GM19240 (cell line): ENCODE data around the gene ZNF441.
"Not testable (repeated sequence)": the region's sequence is repeated elsewhere in the genome, so short reads cannot be mapped to it uniquely, and the experiment has no call there.

Source experiments
- DNase-seq: peaks from one replicate; pipeline ENCODE4 v3.0.0; 2011; ENCODE audit warnings: low spot score; ENCODE audit not compliant: insufficient read length

Gene ZNF441

DNA sequence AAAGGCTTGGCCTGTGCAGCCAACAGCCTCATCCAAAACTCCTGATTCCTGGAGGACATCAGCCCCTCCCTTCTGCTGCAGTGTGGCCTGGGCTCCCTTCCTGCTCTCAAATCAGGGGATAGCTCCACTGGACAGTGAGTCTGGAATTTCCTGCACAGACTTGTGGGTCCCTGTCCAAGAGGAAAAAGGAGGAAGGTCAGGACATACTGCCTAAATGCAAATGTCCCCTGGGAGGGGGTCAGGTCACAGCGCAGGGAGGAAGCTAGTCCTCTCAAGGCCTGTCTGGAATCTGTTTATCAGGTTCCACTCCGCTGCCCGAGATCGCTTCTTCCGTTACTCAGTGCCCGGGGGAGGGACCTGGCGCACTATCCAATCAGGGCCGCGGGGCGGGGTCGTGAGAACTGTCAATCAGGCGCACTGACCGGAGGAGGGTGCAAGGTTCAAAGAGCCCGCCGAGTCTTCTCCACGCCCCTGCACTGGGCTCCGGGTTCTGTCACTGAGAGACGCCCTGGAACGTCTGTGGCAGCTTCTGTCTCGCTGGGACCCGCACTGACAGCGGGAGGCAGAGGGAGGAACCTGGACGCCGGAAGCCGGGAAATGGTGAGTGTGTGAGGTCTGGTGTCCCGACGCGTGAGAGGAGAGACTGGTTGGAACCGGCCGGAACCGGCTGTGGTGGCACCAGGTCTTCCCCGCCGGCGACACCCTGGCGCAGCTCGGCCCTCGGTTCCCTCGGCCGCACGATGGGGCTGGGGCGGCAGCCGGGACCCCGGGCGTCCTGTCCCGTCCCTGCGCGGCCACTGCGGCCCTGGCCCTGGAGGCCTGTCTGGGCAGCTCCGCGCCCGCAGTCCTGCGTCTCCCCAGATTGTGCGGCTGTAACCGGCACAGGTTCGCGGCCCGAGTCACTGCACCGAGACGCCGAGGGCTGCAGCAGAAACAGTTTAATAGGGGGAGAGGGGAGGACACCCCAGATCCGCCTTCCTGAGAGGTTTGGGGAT, at the start of gene ZNF441:
Gene ZNF441 (plus strand): TSS at position 404 of the 995 bp plus-strand sequence. CDS start 194 bp downstream, at position 598.
- DNase-seq: peak; percentile 72

DNA sequence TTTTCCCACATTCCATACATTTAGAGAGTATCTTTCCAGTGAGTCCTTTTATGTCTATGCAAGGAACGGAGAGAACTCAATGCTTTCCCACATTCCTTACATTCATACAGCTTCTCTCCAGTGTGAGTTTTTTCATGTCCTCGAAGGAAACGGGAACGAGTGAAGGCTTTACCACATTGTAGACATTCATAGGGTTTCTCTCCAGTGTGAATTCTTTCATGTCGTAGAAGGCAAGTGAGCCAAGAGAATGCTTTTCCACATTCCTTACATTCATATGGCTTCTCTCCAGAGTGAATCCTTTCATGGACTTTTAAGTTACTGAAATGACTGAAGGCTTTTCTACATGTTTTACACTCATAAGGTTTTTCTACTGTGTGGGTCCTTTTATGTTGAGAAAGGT, 45.1 kb upstream of the ZNF441 start:
- no peak for DNase-seq

DNA sequence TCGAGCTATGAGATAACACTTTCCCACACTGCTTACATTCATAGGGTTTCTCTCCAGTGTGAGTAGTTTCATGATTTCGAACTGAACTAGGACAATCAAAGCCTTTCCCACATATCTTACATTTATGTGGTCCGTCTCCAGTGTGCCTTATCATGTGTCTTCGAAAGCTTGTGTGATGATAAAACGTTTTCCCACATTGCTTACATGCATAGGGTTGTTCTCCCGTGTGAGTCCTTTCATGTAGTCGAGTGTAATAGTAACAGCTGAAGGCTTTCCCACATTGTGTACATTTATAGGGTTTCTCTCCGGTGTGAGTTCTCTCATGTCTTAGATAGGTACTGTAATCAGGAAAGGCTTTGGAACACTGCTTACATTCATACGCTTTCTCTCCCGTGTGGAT, 44.4 kb upstream of the ZNF441 start:
- DNase-seq: no peak

DNA sequence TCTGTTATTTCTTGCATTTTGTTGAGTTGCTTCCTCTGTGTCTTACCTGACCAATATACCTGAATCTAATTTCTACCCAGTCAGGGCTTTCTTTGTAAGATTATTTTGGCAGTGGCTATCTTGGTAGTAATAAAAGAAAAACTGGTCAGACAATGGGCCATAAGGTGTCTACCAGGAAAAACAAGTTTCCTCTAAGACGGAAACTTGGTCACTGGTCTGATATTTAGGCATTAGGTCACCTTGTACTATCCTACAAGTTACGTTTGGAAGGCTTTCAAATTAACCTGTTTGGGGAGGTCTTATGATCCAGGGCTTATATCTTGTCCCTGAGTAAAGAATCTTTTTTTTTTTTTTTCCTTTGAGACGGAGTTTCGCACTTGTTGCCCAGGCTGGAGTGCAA, 37.2 kb upstream of the ZNF441 start:
- no peak for DNase-seq

DNA sequence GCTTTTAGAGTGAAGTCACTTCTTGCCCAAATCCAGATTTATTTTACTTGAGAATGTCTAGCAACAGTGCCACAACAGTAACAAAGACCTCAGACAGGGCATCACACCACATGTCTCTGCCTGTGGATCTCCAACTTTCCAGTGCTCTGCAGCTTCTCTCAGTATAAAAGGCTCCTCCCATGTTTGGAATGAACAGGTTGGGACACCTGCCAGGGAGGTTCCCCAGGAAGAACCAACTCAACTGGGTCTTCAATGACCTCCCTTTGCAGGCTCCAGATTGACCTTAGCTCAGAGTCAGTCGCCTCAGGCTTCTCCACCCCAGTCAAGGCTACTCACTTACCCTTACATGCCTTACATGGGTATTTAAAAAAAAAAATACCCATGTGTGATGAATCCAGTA, 31.4 kb upstream of the ZNF441 start:
- DNase-seq: no peak

DNA sequence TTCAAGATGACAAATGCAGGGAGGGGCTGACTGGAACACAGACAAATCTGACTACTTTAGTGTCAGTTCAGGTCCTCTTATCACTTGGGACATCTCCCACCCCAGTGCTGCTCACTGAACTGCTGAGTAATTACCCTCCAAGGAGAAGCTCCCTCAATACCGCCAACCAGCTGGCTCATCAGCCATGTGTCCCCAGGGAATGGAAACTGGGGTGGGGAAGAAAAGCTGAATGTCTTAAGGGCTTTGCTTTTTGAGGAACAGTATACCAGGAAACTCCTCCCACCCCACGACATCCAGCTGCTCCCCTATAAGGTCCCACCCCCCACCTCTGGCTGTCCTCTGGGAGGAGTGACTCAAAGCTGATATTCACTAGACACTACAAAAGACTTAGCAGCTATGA, 30.1 kb upstream of the ZNF441 start:
- DNase-seq: no peak

DNA sequence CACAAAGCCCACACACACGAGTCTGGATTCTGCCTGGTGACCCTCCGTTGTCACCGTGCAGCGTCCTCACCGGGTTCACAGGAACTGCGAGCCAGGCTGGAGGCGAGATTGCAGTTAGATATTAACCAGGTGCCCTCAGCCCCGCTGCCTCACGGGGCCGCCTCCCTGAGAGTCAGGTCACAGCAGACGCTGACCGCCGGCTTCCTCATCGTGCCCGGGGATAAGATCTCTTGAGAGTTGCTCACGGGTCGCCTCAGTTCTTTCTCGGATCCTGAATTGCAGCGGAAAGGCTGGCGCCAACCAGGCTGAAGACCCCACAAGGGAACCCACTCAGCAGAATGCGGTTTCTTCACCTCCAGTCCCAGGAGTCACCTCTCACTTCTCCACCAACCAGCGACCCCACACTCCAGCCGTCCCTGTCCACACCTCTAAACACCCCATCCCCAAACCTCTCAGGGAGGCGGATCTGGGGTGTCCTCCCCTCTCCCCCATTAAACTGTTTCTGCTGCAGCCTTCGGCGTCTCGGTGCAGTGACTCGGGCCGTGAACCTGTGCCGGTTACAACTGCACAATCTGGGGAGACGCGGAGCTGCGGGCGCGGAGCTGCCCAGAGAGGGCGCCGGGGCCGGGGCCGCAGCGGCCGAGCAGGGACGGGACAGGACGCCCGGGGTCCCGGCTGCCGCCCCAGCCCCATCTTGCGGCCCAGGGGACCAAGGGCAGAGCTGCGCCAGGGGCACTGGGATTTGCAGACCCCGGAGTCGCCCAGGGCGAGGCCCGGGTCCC, 28.6 kb upstream of the ZNF441 start:
- DNase-seq: no peak

DNA sequence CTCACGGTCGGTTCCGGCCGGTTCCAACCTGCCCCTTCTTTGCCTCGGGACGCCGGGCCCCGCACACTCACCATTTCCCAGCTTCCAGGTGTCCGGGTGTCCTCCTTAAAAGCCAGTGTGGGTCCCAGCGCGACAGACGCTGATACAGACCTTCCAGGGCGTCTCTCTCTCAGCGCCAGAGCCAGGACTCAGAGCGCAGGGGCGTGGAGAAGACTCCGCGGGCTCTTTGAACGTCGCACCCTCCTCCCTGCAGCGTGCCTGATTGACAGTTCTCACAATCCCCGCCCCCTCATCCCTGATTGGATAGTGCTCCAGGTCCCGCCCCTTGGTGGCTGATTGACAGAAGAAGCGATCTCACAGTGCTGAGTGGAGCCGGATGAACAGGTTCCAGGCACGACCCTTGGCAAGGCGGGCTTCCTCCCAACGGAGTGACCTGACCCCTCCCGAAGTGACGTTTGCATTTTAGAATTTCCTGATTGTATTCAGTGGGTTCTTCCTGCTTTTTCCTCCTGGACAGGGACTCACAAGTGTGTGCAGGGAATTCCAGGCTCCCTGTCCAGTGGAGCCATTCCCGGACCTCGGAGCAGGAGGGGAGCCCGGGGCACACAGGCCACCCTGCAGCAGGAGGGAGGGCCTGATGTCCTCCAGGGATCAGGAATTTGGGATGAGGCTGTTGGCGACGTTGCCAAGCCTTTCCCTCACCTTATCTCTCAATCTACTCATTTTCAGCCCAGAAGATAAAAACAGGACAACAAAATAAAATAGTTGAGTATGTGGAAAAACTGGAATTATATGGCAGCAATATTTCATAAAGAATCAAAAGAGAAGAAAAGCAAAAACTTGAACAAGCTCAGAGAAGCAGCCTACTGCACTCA, 27.8 kb upstream of the ZNF441 start, which contains the start of gene ZNF823:
Gene ZNF823 (minus strand): TSS at position 201 of the 875 bp plus-strand sequence. CDS start 127 bp downstream, at position 74.
- peak; percentile 79 for DNase-seq

DNA sequence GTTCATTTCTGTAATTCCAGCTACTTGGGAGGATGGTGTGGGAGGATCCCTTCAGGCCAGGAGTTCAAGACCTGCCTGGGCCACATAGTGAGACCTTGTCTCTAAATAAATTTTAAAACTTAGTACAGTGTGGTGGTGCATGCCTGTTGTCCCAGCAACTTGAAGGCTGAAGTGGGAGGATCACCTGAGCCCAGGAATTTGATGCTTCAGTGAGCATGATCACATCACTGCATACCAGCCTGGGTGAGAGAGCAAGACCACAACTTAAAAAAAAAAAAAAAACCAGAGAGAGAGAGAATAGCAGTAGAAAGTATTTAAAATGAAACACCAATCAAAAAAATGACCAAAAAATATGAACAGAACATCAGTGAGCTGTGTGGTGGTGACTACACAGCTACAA, 20.9 kb upstream of the ZNF441 start:
- DNase-seq: no peak

DNA sequence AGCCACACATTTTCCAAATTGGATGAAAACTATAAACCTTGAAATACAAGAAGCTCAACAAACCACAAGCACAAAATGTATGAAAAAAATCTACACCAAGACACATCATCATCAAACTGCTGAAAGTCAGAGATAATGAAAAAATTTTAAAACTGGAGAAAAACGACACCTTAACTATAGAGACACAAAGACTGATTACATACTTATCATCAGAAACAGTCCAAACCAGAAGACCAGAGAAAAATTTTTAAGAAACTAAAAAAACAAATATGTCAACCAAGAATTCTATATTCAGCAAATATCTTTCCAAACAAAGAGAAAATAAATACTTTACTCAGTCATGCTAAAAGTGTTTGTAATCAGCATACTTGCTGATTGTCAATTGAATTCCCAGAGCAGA, 19.5 kb upstream of the ZNF441 start:
- DNase-seq: no peak

DNA sequence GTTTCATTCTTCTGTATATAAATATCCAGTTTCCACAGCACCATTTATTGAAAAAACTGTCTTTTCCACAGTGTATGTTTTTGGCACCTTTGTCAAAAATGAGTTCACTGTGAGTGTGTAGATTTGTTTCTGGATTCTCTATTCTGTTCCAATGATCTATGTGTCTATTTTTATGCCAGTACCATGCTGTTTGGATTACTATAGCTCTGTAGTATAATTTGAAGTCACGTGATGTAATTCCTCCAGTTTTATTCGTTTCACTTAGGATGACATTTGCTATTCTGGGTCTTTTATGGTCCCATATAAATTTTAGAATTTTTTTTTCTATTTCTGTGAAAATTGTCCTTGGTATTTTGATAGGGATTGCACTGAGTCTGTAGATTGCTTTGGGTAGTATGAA, 17.0 kb upstream of the ZNF441 start:
- no peak for DNase-seq

DNA sequence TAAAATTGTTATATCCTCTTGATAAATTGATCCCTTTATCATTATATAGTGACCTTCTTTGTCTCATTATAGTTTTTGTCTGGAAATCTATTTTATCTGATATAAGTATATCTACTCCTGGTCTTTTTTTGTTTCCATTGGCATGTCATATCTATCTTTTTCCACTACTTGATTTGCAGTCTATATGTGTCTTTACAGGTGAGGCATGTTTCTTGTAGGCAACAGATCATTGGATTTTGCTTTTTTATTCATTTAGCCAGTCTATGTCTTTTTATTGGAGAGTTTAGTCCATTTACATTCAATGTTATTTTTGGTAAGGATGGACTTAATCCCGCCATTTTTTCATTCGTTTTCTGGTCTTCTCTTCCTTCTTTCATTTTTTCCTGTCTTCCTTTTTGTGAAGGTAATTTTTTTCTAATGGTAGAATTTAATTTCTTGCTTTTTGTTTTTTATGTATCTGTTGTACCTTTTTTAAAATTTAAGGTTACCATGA, 14.5 kb upstream of the ZNF441 start:
- DNase-seq: no peak

DNA sequence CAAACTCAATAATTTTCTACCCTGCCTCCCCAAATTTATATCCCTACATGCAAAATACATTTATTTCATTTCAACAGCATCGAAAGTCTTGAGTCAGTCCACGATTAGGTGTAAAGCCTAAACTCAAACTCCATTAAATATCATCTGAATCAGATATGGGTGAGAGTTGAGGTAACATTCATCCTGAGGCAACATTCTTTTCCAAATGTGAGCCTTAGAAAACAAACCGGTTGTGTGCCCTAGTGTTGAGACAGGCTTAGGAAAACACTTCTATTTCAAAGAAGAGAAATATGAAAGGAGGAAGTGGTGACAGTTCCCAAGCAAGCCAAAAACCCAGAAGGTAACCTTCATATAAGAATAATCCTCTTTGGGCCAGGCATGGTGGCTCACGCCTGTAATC, 12.1 kb upstream of the ZNF441 start:
- no peak for DNase-seq

DNA sequence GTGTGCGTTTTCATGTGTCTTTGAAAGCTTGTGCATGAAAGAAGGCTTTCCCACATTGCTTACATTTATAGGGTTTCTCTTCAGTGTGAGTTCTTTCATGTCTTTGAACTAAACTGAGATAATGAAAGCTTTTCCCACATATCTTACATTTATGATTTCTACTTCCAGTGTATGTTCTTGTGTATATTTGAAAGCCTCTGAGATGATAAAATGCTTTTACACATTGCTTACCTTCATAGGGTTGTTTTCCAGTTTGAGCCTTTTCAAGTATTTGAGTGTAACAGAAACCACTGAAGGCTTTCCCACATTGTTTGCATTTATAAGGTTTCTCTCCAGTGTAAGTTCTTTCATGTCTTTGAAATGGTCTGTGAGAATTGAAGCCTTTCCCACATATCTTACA, 9.8 kb upstream of the ZNF441 start:
- no peak for DNase-seq

DNA sequence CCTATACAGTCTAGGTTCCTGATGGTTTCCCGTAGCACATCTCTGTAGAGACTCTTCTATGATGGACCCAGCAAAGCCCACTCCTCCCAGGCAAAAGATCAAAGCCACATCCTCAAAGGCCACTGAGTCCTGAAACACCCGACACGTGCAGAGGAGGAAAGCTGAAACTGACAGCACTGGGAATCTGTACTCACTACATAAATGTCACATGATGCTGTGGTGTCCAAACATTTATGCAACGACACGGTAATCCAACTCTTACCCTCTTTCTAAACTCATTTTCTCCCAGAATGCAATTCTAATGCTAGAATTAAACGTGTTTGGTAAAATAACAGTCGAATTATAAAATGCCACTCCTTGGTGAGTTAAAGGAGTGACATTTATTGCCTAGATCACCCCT, 7.0 kb upstream of the ZNF441 start:
- no peak for DNase-seq

DNA sequence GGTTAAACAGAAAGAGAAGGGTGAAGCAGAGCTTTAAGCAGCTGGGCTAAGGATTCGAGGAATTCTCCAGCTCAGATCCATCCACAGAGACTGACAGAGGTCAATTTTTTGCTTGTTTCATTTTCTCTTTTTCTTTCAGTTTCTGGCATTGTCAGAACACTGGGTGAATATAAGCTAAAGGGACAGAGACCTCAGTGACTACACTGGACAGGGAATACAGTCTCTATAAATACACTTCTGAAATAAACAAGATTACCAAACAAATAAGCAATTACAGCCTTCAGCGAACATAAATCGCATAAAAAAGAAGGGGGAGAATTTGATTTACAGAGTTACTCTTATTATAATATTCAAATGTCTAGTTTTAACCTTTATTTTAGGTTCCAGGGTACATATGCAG, 3.7 kb upstream of the ZNF441 start:
- no peak for DNase-seq

DNA sequence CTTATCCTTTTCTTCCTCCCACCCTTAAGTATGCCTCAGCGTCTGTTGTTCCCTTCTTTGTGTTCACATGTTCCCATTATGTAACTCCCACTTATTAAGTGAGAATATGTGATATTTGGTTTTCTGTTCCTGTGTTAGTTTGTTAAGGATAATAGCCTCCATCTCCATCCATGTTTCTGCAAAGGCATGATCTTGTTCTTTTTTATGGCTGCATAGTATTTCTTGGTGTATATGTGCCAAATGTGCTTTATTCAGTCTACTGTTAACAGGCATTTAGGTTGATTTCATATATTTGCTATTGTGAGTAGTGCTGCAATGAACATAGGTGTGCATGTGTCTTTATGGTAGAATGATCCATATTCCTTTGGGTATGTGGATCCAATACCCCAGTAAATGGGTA, 3.2 kb upstream of the ZNF441 start:
- DNase-seq: no peak

DNA sequence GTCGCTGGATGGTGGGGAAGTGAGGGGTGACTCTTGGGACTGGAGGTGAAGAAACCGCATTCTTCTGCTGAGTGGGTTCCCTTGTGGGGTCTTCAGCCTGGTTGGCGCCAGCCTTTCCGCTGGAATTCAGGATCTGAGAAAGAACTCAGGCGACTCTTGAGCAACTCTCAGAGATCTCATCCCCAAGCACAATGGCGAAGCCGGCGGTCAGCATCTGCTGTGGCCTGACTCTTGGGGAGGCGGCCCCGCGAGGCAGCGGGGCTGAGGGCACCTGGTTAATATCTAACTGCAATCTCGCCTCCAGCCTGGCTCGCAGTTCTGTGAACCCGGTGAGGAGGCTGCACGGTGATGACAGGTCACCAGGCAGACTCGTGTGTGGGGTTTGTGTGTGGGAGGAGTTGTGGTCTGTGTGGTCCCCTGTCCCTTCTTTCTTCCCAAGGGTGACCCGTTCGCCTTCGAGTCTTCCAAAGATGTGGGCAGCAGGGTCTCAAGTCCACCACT, 883 bp downstream of the ZNF441 start:
- peak; percentile 5 for DNase-seq

DNA sequence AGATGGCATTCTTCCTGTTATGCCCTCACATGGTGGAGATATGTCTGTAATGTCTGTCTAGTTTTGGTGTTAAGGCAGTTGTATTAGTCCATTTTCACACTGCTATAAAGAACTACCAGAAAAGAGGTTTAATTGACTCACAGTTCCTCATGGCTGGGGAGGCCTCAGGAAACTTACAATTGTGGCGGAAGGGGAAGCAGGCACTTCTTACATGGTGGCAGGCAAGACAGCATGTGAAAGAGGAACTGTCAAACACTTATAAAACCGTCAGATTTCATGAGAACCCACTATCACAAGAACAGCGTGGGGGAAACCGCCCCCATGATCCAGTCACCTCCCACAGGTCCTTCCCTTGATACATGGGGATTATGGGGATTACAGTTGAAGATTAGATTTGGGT, 3.2 kb downstream of the ZNF441 start:
- DNase-seq: no peak

DNA sequence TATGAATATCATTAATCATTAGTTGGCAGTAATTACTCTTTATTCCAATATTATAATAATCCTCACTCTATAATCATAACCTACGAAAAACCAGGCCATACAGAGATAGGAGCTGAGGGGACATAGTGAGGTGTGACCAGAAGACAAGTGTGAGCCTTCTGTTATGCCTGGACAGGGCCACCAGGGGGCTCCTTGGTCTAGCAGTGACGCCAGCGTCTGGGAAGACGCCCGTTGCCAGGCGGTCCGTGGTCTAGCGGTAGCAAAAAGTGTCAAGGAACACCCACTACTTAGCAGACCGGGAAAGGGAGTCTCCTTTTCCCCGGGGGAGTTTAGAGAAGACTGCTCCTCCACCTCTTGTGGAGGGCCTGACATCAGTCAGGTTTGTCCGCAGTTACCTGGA, 4.7 kb downstream of the ZNF441 start:
- DNase-seq: not testable (repeated sequence)

DNA sequence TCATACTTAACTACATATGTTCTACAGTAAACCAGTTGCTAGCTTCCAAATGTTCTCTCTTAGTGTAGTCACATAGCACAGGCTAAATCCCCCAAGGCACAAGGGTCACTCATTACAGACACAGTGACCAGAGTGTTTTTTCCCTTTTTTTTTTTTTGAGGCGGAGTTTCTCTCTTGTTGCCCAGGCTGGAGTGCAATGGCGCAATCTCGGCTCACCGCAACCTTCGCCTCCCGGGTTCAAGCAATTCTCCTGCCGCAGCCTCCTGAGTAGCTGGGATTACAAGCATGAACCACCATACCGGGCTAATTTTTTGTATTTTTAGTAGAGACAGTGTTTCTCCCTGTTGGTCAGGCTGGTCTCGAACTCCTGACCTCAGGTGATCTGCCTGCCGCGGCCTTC, 9.9 kb downstream of the ZNF441 start:
- DNase-seq: not testable (repeated sequence)
